Gastrocnemius medialis (tissue), 4 donors: ENCODE results near the gene FCHSD2. TPM values are rescaled to one million over a fixed set of nuclear protein-coding genes. Genes with fewer than 3 reads are reported as not detected.

ENCODE experiments used
- ATAC-seq, 2 donors: fragments of 150-250 bp; one replicate each; pipeline ENCODE4 v1.9.1; 2016
- DNase-seq, 2 donors: peaks; one replicate each; pipeline ENCODE4 v3.0.0-alpha.2; 2019
- H3K27ac ChIP-seq, 4 donors: fragments of 200-600 bp; sonication (generic); 1 replicate in 1 of 4; 2 replicates in 3 of 4; pipeline ENCODE4 v1.5.1; 2016 to 2018; ENCODE audit warnings: mild to moderate bottlenecking in 2 of 4, moderate library complexity in 1 of 4
- H3K27me3 ChIP-seq, 3 donors: fragments of 200-600 bp; sonication (generic) in 2 of 3; 1 replicate in 1 of 3; 2 replicates in 2 of 3; pipeline versions ENCODE4 v1.5.1 to v1.6.0; 2016 to 2019; ENCODE audit warnings: mild to moderate bottlenecking in 1 of 3, moderate library complexity in 1 of 3
- H3K36me3 ChIP-seq, 2 donors: fragments of 200-600 bp; sonication (generic) in 1 of 2; one replicate each; pipeline ENCODE4 v1.5.1; 2017 to 2018
- H3K4me1 ChIP-seq, 2 donors: fragments of 200-600 bp; sonication (generic) in 1 of 2; one replicate each; pipeline ENCODE4 v1.5.1; 2016 to 2017; ENCODE audit warnings: mild to moderate bottlenecking in 2 of 2
- H3K4me3 ChIP-seq, 4 donors: fragments of 200-600 bp; sonication (generic) in 3 of 4; 1 replicate in 1 of 4; 2 replicates in 3 of 4; pipeline ENCODE4 v1.5.1; 2016 to 2019; ENCODE audit warnings: mild to moderate bottlenecking in 2 of 4
- H3K9me3 ChIP-seq, 3 donors: fragments of 200-600 bp; sonication (generic) in 2 of 3; 1 replicate in 1 of 3; 2 replicates in 2 of 3; pipeline ENCODE4 v1.5.1; 2016 to 2019
- POLR2A ChIP-seq, 2 donors: fragments of 450-650 bp; IDR thresholded peaks; one replicate each; pipeline ENCODE4 v1.6.1; 2017; ENCODE audit warnings: antibody characterized with exemption in 2 of 2, mild to moderate bottlenecking in 2 of 2, moderate library complexity in 2 of 2
- in situ Hi-C, 4 donors: fragments of 200-750 bp; cut with MboI; loops; one replicate each; pipeline versions ENCODE4 v1.15.0 to v1.8.0; 2017; ENCODE audit warnings: low sequenced_read_pairs in 4 of 4
- intact Hi-C: fragments of 100-400 bp; cut with DNase I; formaldehyde crosslinking; loops from one replicate; pipeline ENCODE4 v1.15.1; 2023; ENCODE audit warnings: low total_unique reads
- total RNA-seq, 4 donors: library from RNA; depleted of rRNA; stranded (reverse); fragments of >200 nt; gene quantifications; one replicate each; pipeline versions ENCODE4 v1.1.0 to v1.2.3, GENCODE V29; 2016
- TF ChIP-seq, protein P1 (sequence below), 5 experiments: fragments of 450-650 bp in 3 of 5; fragments of 200-600 bp in 2 of 5; sonication (generic) in 2 of 5; IDR thresholded peaks in 4 of 5; conservative IDR thresholded peaks in 1 of 5; 1 replicate in 4 of 5; 2 replicates in 1 of 5; pipeline ENCODE4 v1.5.1; 2016 to 2019; ENCODE audit warnings: antibody characterized with exemption in 5 of 5, mild to moderate bottlenecking in 3 of 5, moderate library complexity in 3 of 5

FCHSD2 gene
- total RNA-seq, 4 donors from 2014 or later, result 5.6 to 10.0 (median 8.0) TPM

DNA sequence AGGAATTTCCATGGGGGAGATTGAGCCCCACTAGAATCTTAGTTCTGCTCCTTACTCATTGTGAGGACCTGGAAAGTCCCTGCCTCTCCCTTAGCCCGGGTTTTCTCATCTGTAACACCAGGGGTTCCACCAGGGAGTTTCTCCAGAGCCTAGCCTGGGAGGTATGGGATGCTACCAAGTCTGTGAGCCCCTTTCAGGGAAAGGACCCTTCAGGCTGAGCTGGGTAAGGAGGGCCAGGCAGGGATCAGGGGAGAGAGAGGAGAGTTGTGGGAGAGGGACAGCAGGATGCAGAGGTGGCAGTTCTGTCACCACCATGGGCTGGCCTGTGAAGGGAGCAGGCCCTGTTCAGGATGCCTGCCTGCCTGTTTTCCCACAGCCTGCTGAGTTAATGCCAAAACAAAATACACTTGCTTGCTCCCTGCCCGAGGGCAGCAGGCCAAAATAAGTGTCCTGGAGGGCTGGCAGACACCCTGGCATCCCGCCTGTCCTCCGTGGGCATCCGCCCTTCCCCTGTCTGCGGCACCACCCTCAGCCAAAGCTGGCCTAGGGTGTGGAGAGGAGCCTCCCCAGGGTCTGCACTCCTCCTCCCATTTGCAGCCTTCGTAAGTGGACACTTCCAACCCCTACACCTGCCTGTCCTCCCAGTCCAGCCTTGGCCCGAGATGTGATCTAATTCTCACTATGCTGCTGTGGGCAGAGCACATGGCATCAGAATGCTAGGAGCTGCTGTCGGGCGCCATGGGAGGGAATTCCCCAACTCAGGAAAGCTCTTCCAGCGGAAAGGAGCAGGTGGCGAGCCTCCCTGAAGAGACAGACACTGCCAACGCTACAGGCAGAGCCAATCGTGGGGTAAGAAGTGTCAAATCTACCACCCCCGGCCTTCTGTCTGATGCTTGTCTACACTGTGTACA is 5.9 kb upstream of the FCHSD2 start:
- TF ChIP-seq, protein P1, sequence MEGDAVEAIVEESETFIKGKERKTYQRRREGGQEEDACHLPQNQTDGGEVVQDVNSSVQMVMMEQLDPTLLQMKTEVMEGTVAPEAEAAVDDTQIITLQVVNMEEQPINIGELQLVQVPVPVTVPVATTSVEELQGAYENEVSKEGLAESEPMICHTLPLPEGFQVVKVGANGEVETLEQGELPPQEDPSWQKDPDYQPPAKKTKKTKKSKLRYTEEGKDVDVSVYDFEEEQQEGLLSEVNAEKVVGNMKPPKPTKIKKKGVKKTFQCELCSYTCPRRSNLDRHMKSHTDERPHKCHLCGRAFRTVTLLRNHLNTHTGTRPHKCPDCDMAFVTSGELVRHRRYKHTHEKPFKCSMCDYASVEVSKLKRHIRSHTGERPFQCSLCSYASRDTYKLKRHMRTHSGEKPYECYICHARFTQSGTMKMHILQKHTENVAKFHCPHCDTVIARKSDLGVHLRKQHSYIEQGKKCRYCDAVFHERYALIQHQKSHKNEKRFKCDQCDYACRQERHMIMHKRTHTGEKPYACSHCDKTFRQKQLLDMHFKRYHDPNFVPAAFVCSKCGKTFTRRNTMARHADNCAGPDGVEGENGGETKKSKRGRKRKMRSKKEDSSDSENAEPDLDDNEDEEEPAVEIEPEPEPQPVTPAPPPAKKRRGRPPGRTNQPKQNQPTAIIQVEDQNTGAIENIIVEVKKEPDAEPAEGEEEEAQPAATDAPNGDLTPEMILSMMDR (IDR thresholded peaks at IDR 0.05 in 4 of 5, conservative IDR thresholded peaks at IDR 0.05 in 1 of 5), result no peak
- no peak for TF ChIP-seq POLR2A (IDR thresholded peaks at IDR 0.05)
- DNase-seq (peak; percentile 70 to 77), ATAC-seq (peak; percentile 58 to 78)
- H3K9me3 ChIP-seq, result no peaks in the 10 kb centered on the region
- H3K27me3 ChIP-seq, result no peaks in the 10 kb centered on the region
- intact Hi-C loops (loop anchor here (10.0 kb wide), 1 partner anchor 223 kb away; no protein-coding TSS in a partner anchor), in situ Hi-C loops (no loop called here)
- H3K4me1 ChIP-seq, result peaks cover 41 to 47% of the 10 kb centered on the region in 2 donors
- H3K36me3 ChIP-seq, result no peaks in the 10 kb centered on the region
- H3K4me3 ChIP-seq, result peak overlapping the region in 1 of 4 donors; percentile 30
- H3K27ac ChIP-seq, result peak overlapping the region; percentile 65 to 84 (median 80)

DNA sequence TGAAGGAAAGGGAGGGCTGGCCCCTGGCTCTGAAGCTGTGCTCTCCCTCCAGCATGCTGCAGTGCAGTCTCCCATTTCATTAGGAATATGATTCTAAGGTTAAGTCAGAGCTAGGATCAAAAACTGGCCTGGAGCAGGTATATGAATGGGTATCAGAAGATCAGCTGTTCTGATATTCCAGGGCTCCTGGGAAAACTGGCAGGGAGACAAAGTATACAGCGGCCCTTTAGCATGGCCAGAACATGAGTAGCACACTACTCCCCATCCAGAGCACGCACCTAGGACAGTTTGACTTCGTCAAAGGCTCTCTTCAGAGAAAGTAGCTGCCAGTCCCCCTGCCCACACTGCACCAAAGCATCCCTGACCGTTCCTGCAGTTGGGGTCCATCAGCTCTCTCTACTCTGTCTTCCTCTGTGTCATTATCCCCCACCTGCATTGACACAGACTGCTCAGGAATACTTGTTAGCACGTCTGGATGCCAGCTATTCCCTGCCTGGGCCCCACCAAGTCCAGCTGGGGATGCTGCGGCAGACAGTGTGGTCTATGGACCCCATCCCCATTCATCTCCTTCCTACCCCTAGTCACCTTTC is 4.0 kb upstream of the FCHSD2 start:
- Histone ChIP-seq H3K9me3 (no peaks in the 10 kb centered on the region), H3K27ac (peak overlapping the region; percentile 65 to 84 (median 80)), H3K27me3 (no peaks in the 10 kb centered on the region), H3K36me3 (no peaks in the 10 kb centered on the region), H3K4me1 (peaks cover 35 to 43% of the 10 kb centered on the region in 2 donors), H3K4me3 (no peak overlapping the region)
- in situ Hi-C loops (no loop called here), intact Hi-C loops (loop anchor here (10.0 kb wide), 1 partner anchor 221 kb away; no protein-coding TSS in a partner anchor)
- ATAC-seq, result no peak
- no peak for TF ChIP-seq POLR2A (IDR thresholded peaks at IDR 0.05)
- TF ChIP-seq, protein P1 (IDR thresholded peaks at IDR 0.05 in 4 of 5, conservative IDR thresholded peaks at IDR 0.05 in 1 of 5), result no peak
- DNase-seq, result no peak

DNA sequence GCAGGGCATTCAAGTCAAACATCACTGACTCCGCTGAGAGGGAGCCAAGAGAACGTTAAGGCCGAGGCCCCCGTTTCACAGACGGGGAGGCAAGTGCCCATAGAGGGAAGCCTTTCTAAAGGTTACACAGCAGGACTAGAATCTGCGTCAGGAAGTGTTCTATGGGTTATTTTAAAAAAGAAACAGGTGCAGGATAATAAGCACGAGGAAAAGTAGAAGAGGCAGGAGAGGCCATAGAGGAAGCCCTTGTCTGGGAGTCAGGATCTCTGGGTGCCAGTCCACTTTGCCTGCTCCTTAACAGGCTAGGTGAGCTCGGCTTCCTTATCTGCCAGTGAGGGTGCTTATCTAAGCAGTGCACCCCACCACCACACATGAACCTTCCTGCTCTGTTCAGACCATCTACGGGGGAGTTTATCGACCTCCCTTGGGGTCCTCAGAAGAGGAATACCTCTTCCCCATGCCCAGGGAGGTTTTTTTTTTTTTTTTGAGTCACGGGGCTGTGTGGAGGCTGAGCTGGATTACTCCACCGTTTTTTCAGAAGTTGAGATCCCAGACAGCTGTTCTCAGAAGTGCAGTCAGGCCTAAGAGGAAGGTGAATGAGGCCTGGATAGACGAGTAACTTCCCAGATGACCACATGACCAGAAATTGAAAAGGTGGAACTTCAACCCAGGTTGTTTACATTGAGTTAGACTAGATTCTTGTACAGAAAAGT is 1.2 kb upstream of the FCHSD2 start:
- peak overlapping the region; percentile 92 to 99 (median 96) for H3K27ac ChIP-seq
- peaks cover 30 to 35% of the 10 kb centered on the region in 2 donors for H3K4me1 ChIP-seq
- in situ Hi-C loops (no loop called here), intact Hi-C loops (loop anchor here (2.0 to 10.0 kb wide), 3 partner anchors 32 to 218 kb away; no protein-coding TSS in a partner anchor)
- DNase-seq (no peak), ATAC-seq (peak; percentile 11 to 16)
- no peaks in the 10 kb centered on the region for H3K9me3 ChIP-seq
- peak overlapping the region; percentile 93 to 99 (median 98) for H3K4me3 ChIP-seq
- H3K27me3 ChIP-seq, result no peaks in the 10 kb centered on the region
- TF ChIP-seq, protein P1 (IDR thresholded peaks at IDR 0.05 in 4 of 5, conservative IDR thresholded peaks at IDR 0.05 in 1 of 5), result no peak
- peak in 1 of 2 donors; percentile 10 for TF ChIP-seq POLR2A (IDR thresholded peaks at IDR 0.05)
- no peaks in the 10 kb centered on the region for H3K36me3 ChIP-seq

DNA sequence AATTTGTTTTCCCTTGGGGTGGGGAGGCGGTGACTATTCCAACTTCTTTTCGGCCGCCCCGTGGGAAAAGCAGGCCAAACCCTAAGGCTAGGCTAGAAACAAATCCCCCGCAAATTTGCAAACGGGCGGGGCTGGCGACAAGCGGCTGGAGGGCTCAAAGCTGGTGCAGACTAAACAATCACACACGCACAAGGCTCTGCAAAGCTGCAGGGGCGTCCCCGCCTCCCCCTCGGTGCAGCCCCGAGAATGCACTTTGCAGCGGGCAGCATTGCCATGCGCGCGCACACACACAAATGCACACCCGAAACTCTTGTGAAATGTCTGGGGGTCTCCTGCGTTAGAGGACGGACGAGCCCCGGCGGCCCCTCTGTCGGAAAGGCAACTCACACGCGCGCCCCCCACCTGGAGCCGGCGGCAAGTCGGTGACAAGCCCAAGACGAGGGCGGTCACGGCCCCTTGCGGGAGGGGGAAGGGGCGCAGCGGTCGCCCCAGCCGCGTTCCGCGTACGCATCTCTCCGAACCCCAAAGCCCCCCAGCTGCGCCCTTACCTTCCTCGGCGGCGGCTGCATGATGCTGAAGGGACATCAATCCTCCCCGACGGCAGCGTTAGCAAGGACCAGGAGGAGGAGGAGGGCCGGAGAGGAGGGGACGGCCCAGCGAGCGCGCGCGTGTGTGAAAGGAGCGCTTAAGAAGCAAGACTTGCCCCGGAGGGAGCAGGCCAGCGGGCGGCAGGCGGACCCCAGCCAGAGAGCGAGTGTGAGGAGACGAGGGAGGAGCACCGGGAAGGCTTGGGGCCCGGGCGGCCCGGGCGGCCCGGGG is 600 bp downstream of the FCHSD2 start:
- Histone ChIP-seq H3K9me3 (no peaks in the 10 kb centered on the region), H3K27ac (peak overlapping the region; percentile 92 to 99 (median 96)), H3K4me1 (peaks cover 18 to 21% of the 10 kb centered on the region in 2 donors), H3K36me3 (no peaks in the 10 kb centered on the region), H3K4me3 (peak overlapping the region; percentile 93 to 99 (median 98)), H3K27me3 (no peaks in the 10 kb centered on the region)
- in situ Hi-C loops, result no loop called here
- DNase-seq (peak; percentile 38 to 60), ATAC-seq (peak in 1 of 2 donors; percentile 51)
- TF ChIP-seq, protein P1 (IDR thresholded peaks at IDR 0.05 in 4 of 5, conservative IDR thresholded peaks at IDR 0.05 in 1 of 5), result no peak
- no peak for TF ChIP-seq POLR2A (IDR thresholded peaks at IDR 0.05)
- intact Hi-C loops, result loop anchor here (1.0 to 10.0 kb wide), 5 partner anchors 33 to 919 kb away; partner anchors contain the start of gene ATG16L2
